RCC 7860 (cell line): ENCODE results near the gene CPZ.
A peak's percentile ranks its signal among the peaks of the same experiment; 100 is the strongest.
"Not testable (repeated sequence)": the region's sequence is repeated elsewhere in the genome, so short reads cannot be mapped to it uniquely, and the experiment has no call there.

Experiments
- DNase-seq: peaks from one replicate; pipeline ENCODE4 v3.0.0-alpha.2; 2015; ENCODE audit warnings: low spot score
- FAIRE-seq: peaks from 2 replicates; lab custom pipeline; 2012; peaks lifted over from hg19 to GRCh38; lab: Jason Lieb, UNC

CPZ gene

GRCh38 chr4:8648816-8649630 lies 56.5 kb downstream of the CPZ start:
- DNase-seq: no peak

GRCh38 chr4:8649631-8650361 lies 57.2 kb downstream of the CPZ start:
- DNase-seq: no peak
- FAIRE-seq: no peak

More at GRCh38 chr4:8648816-8649630, 56.5 kb downstream of the CPZ start:
- FAIRE-seq: no peak

GRCh38 chr4:8651661-8652180 lies 59.2 kb downstream of the CPZ start:
- DNase-seq (no peak), FAIRE-seq (no peak)

DNA sequence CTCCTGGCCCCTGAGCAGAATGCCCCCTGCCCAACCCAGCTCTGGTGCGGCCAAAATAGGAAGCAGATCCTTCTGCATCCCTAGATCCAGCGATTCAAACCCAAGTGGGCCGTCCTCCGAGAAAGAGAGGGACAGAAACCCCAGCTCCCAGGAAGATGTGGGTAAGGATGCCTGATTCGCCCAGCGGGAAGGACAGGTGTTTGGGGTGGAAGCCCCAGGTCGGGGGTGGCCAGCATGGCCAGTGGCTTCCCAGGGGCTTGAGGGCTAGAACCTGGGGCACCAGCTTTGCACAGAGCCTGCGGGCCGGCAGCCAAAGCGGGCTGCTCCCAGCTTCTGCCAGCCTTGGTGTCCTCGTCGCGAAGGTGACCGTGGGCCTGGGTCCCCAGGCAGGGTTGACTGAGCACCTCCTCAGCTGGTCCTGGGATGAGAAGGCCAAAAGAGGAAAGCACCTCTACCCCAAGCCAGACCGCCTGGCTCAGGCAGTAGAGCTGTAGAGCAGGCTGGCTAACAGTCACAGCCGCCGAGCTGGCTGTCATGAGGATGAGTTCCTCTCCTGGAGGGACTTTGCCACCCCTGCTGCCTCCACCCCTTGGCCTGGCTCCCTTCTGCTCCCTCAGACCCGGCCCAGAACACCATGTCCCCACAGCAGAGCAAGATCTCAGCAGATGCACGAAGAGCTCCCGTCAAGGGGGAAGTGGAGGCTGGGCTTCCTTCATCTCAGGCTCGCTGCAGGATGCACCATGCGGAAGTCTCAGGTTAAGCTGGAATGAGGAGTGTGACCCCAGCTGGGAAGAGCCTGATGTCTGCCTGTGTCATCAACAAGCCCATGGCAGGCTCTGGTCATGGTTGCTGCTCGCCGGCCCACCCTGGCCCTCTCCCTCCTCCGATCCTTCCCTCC lies 59.9 kb downstream of the CPZ start:
- DNase-seq (no peak), FAIRE-seq (no peak)

DNA sequence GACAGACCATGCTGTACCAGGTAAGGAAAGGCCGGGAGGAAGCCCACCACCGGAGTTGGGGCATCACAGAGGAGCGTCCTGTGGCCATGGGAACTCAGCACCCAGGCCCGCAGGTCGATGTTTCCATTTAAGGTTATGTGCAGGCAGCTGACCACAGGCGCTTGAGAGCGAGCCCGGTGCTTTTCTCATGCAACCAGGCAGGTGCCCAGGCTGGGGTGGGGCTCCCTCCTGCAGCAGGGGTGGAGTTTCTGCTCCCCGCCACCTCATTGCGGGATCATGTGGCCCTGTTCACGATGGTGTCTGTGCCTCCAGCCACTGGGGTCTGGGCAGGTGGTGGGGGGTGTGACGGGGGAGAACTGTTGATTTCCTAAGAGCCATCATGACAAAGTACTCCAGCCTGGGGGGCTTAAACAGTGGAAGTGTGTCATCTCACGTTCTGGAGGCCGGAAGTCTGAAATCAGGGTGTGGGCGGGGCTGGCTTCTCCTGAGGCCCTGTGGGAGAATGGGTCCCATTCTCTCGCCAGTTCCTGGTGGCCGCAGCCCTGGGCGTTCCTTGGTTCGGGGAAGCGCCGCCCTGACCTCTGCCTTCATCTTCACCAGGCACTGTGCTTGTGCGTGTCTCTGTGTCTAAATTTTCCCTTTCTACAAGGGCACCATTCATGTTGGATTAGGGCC lies 60.9 kb downstream of the CPZ start:
- FAIRE-seq (no peak), DNase-seq (no peak)

GRCh38 chr4:8654139-8654538 lies 61.6 kb downstream of the CPZ start:
- FAIRE-seq, DNase-seq: not testable (repeated sequence)

- FAIRE-seq: no peak
- DNase-seq: no peak
Observed at GRCh38 chr4:8655411-8656184, 63.0 kb downstream of the CPZ start.

DNA sequence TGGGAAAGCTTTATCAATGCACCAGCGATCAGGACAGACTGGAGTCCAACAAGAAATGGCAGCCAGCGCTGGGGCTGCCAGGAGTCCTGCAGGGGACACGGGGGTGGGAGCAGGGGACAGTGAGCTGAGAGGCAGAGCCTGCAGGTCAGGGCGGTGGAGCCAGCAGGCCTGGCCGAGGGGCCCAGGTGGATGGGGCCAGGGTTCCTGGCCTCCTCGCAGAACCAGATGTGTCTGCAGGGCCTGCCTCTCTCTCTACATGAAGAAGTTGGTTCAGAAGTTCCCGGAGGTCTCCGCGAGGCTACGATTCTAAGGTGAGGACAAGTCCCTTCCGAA lies 63.6 kb downstream of the CPZ start:
- FAIRE-seq: no peak
- no peak for DNase-seq

GRCh38 chr4:8656711-8657380 lies 64.3 kb downstream of the CPZ start:
- FAIRE-seq (no peak), DNase-seq (no peak)

DNA sequence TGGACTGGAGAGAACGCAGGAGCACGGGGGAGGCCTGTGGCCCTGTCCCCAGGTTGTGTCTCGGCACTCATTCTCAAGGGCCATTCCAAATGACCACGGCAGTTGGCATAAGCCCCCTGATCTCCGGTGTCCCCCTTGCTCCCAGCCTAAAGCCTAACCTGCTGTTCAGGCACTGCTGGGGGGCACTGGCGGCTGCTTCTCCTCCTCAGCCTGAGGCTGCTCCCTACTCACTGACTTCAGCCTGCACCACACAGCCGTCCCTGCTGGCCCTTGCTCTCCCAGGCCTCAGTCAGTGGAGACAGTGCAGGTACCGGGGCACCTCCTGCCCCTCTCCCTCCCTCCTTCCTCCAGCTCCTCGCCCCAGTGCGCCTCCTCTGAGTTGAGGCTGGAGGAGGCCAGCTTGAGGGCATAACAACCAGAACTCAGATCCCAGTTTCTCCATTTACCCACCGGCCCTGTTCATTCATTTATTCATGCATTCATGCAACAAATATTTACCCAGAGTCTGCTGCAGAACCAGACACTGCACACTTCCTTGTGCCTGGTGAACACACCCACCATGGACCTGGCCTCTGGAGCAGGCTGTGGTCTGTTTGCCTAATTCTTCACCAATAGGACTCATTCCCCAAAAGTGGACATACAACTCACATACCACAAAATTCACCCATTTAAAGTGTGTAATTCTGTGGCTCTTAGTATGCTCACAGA lies 65.0 kb downstream of the CPZ start:
- FAIRE-seq (no peak), DNase-seq (no peak)

- FAIRE-seq (no peak), DNase-seq (no peak)
Observed at GRCh38 chr4:8662776-8663175, 70.2 kb downstream of the CPZ start.

DNA sequence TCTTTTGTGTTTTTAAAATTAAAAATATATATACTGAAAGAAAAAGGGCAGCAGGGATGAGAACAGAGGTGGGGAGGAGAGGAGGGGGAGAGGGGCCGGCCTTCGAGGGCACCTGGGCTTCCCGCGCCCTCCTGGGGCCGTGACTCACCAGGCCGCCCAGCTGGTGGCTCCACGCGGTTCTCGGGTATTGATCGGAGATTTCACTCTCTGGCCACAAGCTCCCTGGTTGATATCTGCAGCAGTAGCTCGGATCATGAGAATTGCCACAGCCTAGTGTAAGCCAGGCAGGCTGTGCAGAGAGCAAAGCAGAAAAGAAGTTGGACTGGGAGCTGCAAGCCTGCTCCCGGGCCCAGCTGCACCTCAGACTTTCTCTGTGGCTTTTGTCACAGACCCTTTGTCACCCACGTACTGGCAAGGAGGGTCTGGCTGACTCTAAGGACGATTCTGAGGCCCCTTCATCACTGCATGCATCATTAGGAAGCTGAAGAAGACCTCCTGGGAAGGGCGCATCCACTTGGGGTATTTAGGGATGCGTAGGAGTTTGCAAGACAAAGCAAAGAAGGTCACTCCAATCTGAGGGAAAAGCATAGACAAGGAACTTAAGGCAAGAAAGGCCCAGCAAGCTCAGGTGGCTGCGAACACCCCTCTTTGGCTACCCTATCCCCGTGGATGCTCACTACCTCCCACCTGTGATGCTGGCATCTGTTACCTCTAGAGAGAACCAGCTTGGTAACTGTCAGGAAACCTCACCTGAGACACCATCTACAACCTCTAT lies 71.7 kb downstream of the CPZ start:
- no peak for FAIRE-seq
- DNase-seq: no peak

GRCh38 chr4:8664976-8665375 lies 72.4 kb downstream of the CPZ start:
- DNase-seq (no peak), FAIRE-seq (no peak)

- DNase-seq (peak; percentile 37), FAIRE-seq (no peak)
Observed at GRCh38 chr4:8665406-8666360, 73.1 kb downstream of the CPZ start.

DNA sequence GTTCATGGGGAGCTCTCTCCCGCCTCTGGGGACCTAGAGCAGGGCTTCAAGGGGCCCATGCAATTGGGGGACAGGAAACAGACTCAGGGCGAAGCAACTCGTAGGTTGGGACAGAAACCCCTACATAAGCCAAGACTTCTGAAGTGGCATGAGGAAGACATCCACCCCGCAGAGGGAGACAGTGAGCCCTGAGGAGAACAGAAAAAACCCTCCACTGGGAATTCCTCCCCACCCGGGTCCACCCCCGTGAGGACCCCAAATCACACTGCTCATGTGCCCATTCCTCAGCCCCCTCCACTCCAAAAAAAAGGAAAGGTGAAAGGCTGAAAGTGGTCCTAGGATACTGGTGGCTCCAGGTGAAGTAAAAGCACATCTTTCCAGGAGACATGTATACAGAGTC lies 74.0 kb downstream of the CPZ start:
- FAIRE-seq: no peak

More for the DNA sequence above, 74.0 kb downstream of the CPZ start:
- no peak for DNase-seq
